ENCODE results near the gene MANEA. TPM values are rescaled to one million over a fixed set of nuclear protein-coding genes. Genes with fewer than 3 reads are reported as not detected.

MANEA gene
- total and polyA plus RNA-seq, 2 of the 8 experiments (the other 6 are each of a cell fraction or from before 2014, with no cell fraction given): 2.8 to 10.4 TPM

GRCh38 chr6:95587989-95588388 is 10.7 kb downstream of the MANEA start:
- Histone ChIP-seq H3K4me1 (replicated peaks in 1 of 4; ENCODE audit: control insufficient read depth in 3 of 4, insufficient read depth in 4 of 4, low read length in 3 of 4) (no peaks in the 10 kb centered on the region), H4K91ac (replicated peaks; ENCODE audit: insufficient read length, low read length) (no peak overlapping the region), H3K4me2 (ENCODE audit: insufficient read depth in 1 of 2, low read depth in 2 of 2, low read length in 2 of 2) (no peak overlapping the region), H3K36me3 (ENCODE audit: control insufficient read depth in 2 of 4, insufficient read depth in 4 of 4, low read length in 3 of 4) (peaks cover 0 to 7% (median 0%) of the 10 kb centered on the region in 4 experiments; a peak in 2 of 8 replicates), H3K56ac (replicated peaks; ENCODE audit: insufficient read length, low read depth, low read length) (no peak overlapping the region), H3K27me3 (replicated peaks in 1 of 4; ENCODE audit: control insufficient read depth in 3 of 4, extremely low read depth in 1 of 4, insufficient read depth in 3 of 4, low read length in 3 of 4) (no peaks in the 10 kb centered on the region), H2BK12ac (ENCODE audit: low read depth, low read length) (no peak overlapping the region), H3K18ac (ENCODE audit: extremely low read depth, low read length) (no peak overlapping the region), H2BK15ac (ENCODE audit: low read length) (no peak overlapping the region), H3K79me2 (ENCODE audit: control insufficient read depth in 1 of 2, insufficient read depth in 2 of 2, low read length in 2 of 2) (peaks cover 0 to 7% of the 10 kb centered on the region in 2 experiments; a peak in 2 of 4 replicates), H2BK5ac (ENCODE audit: low read depth, low read length) (no peak overlapping the region), H4K20me1 (replicated peaks in 1 of 2; ENCODE audit: control insufficient read depth in 1 of 2, insufficient read depth in 2 of 2, low read length in 2 of 2) (no peaks in the 10 kb centered on the region), H4K5ac (ENCODE audit: insufficient read length, low read depth, low read length) (no peak overlapping the region), H3K9me3 (ENCODE audit: insufficient read depth in 2 of 2, low read depth in 1 of 2, low read length in 1 of 2) (peaks cover 4 to 10% of the 10 kb centered on the region in 2 experiments; a peak in 3 of 4 replicates), H2BK120ac (replicated peaks; ENCODE audit: low read depth, low read length) (no peak overlapping the region), H3K23ac (ENCODE audit: insufficient read length) (no peak overlapping the region), H2BK20ac (ENCODE audit: low read length) (no peak overlapping the region), H3K79me1 (ENCODE audit: low read depth, low read length) (no peaks in the 10 kb centered on the region; the same call in 1 of the 2 replicates), H3K9ac (replicated peaks in 1 of 4; ENCODE audit: extremely low read depth in 1 of 4, low read depth in 3 of 4, low read length in 3 of 4) (no peak overlapping the region), H3K14ac (ENCODE audit: insufficient read length) (no peak overlapping the region), H3K4ac (replicated peaks; ENCODE audit: insufficient read length, low read depth, low read length) (no peak overlapping the region), H3K27ac (ENCODE audit: low read depth, low read length) (no peak overlapping the region), H3K23me2 (ENCODE audit: low read depth, low read length) (no peaks in the 10 kb centered on the region), H4K8ac (ENCODE audit: extremely low read depth, insufficient read depth, low read length) (no peak overlapping the region), H2AK5ac (ENCODE audit: low read depth, low read length) (no peak overlapping the region), H2AFZ (ENCODE audit: low read length) (no peak overlapping the region), H3K4me3 (ENCODE audit: extremely low read depth in 1 of 4, insufficient read depth in 2 of 4, low read depth in 3 of 4, low read length in 4 of 4) (no peak overlapping the region)
- WGBS, 2 experiments (ENCODE audit: extremely low coverage in 1 of 2, insufficient coverage in 1 of 2, insufficient read length in 1 of 2, insufficient replicate concordance in 2 of 2, low coverage in 1 of 2, low lambda C conversion rate in 2 of 2, missing lambda C conversion rate in 1 of 2): 88% methylated on average over 1 of the region's 1 CpG; no CpG with 5 or more reads in 1 of the 2 experiments
- DNase-seq (ENCODE audit: low read depth in 1 of 2, low spot score in 2 of 2) (no peak), FAIRE-seq (no peak)
- CTCF ChIA-PET (ENCODE audit: partially characterized antibody): no interaction called here
- POLR2A ChIA-PET (ENCODE audit: partially characterized antibody): no interaction called here
- TF ChIP-seq BCL11A (IDR thresholded peaks at IDR 0.05; ENCODE audit: low read depth in 2 of 2, low read length in 2 of 2) (no peak), SP4 (IDR thresholded peaks at IDR 0.05; ENCODE audit: low read length) (no peak), ZNF274 (IDR thresholded peaks at IDR 0.05; ENCODE audit: borderline replicate concordance, extremely low read depth, low read length) (no peak), CREB1 (IDR thresholded peaks at IDR 0.05) (no peak), E2F6 (IDR thresholded peaks at IDR 0.05) (no peak), USF2 (IDR thresholded peaks at IDR 0.05; ENCODE audit: low read length) (no peak), RBBP5 (IDR thresholded peaks at IDR 0.05; ENCODE audit: borderline replicate concordance, low read depth, low read length) (no peak), JUN (IDR thresholded peaks at IDR 0.05; ENCODE audit: low read depth, low read length) (no peak), CEBPB (IDR thresholded peaks at IDR 0.05; ENCODE audit: low read depth, low read length) (no peak), SRF (IDR thresholded peaks at IDR 0.05; ENCODE audit: low read depth, low read length) (no peak), SUZ12 (IDR thresholded peaks at IDR 0.05; ENCODE audit: low read length) (no peak), GTF2F1 (IDR thresholded peaks at IDR 0.05; ENCODE audit: borderline replicate concordance, low read depth, low read length) (no peak), TAF7 (optimal IDR thresholded peaks at IDR 0.05; ENCODE audit: borderline replicate concordance, low read depth, low read length) (no peak)
